ENCODE measurements around the gene CAV1. TPM values are rescaled to one million over a fixed set of nuclear protein-coding genes. Genes with fewer than 3 reads are reported as not detected.

CAV1 gene
- total RNA-seq, 2 experiments from 2014 or later: 0.87 TPM; not detected in 1

DNA sequence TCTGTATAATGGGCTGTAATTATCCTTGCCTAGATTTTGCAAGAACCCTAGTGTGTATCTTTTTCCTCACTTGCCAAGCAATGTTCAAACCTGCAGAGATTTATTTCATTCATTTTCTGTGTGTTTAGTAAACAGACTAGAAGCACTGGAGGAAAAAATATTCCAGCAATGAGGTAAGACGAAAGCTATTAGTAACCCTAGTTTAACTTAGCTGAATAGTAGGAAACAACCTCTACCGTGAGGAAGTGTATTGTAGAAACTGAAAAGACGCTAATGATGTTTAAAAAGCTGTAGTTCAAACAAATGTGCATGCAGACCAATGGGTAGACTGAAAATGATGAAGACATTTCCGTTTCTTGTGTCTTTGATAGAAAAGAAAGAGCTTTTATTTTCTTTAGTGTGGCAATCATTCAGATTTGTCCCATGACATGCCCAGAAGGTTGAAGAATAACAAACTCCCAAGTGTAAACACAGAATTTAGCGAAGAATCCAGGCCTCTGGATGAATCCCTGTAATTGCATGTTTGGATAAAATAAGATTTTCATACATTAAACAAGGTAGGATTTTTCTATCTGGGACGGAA lies 20.7 kb downstream of the CAV1 start:
- H3K4me3 Mint-ChIP-seq: no peak overlapping the region
- no peak overlapping the region for H3K27ac Mint-ChIP-seq
- H3K36me3 Mint-ChIP-seq: no peaks in the 10 kb centered on the region
- CTCF ChIA-PET: interaction anchor here (1.2 kb wide), 1 partner anchor 19 kb away, joined by 4 read pairs; no protein-coding TSS in a partner anchor
- no peaks in the 10 kb centered on the region for H3K4me1 Mint-ChIP-seq
- ATAC-seq: no peak
- H3K9me3 Mint-ChIP-seq (ENCODE audit: low read depth): no peaks in the 10 kb centered on the region
- peaks cover 26% of the 10 kb centered on the region for H3K27me3 Mint-ChIP-seq
- DNase-seq: no peak

DNA sequence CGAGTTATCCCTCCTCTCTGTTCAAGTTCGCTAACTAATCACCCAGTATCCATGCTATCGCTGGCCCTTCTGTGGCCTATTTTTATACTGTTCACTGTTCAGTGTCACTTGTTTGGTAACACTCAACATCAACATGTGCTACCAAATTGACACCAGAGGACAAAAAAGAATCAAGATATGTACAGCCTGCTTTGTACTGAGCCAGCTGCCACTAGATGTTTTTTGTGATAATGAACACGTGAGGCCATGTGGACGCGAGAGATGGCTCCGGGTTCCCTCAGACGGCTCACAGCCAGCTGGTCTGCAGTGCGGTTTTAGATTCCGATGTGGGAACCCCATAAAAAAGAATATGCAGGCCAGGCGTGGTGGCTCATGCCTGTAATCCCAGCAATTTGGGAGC lies 21.2 kb downstream of the CAV1 start:
- Mint-ChIP-seq H3K27ac (no peak overlapping the region), H3K27me3 (peaks cover 21% of the 10 kb centered on the region), H3K36me3 (no peaks in the 10 kb centered on the region), H3K9me3 (ENCODE audit: low read depth) (no peaks in the 10 kb centered on the region), H3K4me3 (no peak overlapping the region), H3K4me1 (no peaks in the 10 kb centered on the region)
- CTCF ChIA-PET: interaction anchor here (1.2 kb wide), 1 partner anchor 20 kb away, joined by 4 read pairs; no protein-coding TSS in a partner anchor
- DNase-seq (no peak), ATAC-seq (no peak)

DNA sequence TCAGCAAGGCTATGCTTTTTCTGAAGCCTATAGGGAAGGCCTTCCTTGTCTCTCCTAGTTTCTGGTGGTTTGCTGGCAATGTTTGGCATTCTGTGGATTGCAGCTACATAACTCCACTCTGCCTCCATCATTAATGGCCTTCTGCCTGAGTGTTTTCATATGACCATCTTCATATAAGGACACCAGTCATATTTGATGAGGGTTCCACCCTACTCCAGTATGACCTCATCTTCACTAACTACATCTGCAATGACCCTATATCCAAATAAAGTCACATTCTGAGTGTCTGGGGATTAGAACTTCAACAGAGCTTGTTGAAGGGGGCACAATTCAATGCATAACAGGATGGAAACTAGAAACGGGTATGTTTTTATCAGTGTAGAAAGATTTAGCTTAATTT lies 22.1 kb downstream of the CAV1 start:
- H3K9me3 Mint-ChIP-seq (ENCODE audit: low read depth): no peaks in the 10 kb centered on the region
- CTCF ChIA-PET: interaction anchor here (0.7 to 1.6 kb wide), 4 partner anchors 17 to 413 kb away, joined by 3 to 4 read pairs (median 3); no protein-coding TSS in a partner anchor

DNA sequence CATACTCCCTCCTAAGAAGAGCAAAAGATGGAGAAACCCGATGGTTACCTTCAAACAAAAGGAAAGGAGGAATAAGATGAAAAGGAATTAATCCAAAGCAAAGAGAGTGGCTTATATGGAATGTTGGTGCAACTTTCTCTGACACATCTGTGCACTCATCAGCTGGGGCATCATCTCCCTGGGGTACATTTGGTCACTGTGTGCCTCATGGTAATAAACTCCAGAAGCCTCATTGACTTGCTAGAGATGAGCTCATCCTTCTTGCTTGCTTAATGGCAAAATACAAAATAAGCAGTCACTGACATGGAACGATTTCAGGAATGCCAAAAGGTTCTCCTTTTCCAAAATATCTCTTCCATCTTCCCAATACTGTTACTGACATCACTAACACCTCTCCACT lies 22.5 kb downstream of the CAV1 start:
- CTCF ChIA-PET: interaction anchor here (0.7 to 1.6 kb wide), 3 partner anchors 17 to 414 kb away, joined by 3 to 4 read pairs (median 3); no protein-coding TSS in a partner anchor

More for the DNA sequence above, 22.1 kb downstream of the CAV1 start:
- Mint-ChIP-seq H3K36me3 (no peaks in the 10 kb centered on the region), H3K4me1 (no peaks in the 10 kb centered on the region), H3K4me3 (no peak overlapping the region), H3K27me3 (peaks cover 15% of the 10 kb centered on the region), H3K27ac (no peak overlapping the region)
- DNase-seq: no peak
- no peak for ATAC-seq

DNA sequence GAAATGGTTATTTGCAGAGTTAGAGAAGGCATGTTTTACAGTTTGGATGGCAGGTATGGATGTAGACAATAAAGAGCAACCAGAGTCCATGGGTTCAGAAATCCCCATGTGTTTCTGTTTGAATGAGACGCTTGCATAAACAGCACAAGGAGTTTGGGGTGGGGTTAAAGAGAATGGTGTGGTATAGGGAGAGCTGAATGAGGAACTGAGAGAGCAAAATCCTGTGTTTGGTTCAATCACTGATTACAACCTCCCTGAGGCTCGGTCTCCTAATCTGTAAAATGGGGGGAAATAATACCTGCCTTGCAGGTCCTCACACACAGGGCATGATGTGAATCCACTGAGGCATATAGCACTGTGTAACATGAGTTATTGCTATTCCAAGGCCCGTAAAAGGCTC lies 23.7 kb downstream of the CAV1 start:
- H3K9me3 Mint-ChIP-seq (ENCODE audit: low read depth): no peaks in the 10 kb centered on the region
- DNase-seq: no peak
- no peak for ATAC-seq
- CTCF ChIA-PET: interaction anchor here (1.6 kb wide), 1 partner anchor 22 kb away, joined by 4 read pairs; no protein-coding TSS in a partner anchor
- no peaks in the 10 kb centered on the region for H3K4me1 Mint-ChIP-seq
- peaks cover 12% of the 10 kb centered on the region for H3K27me3 Mint-ChIP-seq
- H3K4me3 Mint-ChIP-seq: no peak overlapping the region
- no peaks in the 10 kb centered on the region for H3K36me3 Mint-ChIP-seq
- H3K27ac Mint-ChIP-seq: no peak overlapping the region

More for the DNA sequence above, 22.5 kb downstream of the CAV1 start:
- Mint-ChIP-seq H3K27me3 (peaks cover 12% of the 10 kb centered on the region), H3K9me3 (ENCODE audit: low read depth) (no peaks in the 10 kb centered on the region), H3K27ac (no peak overlapping the region), H3K36me3 (no peaks in the 10 kb centered on the region), H3K4me1 (no peaks in the 10 kb centered on the region), H3K4me3 (no peak overlapping the region)
- no peak for ATAC-seq
- no peak for DNase-seq

DNA sequence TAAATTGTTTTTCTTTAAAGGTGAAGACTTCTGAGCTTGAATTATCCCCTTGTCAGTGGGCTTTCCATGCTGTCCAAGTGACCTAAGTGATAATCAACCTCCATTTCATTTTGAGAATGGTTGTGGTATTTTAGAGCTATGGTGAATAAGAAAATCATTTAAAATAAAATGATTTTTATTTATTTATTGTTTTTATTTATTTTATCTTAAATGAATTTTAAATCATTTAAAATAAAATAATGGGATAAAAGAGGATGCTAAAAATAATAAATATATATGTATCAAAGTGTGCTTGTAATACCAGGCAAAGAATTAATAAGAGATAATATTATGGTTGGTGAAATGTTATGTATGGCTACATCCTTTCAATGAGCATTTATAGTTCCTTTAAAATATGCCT lies 24.5 kb downstream of the CAV1 start:
- DNase-seq: no peak
- Mint-ChIP-seq H3K4me3 (no peak overlapping the region), H3K27me3 (peaks cover 11% of the 10 kb centered on the region), H3K9me3 (ENCODE audit: low read depth) (no peaks in the 10 kb centered on the region), H3K27ac (no peak overlapping the region), H3K36me3 (no peaks in the 10 kb centered on the region), H3K4me1 (no peaks in the 10 kb centered on the region)
- CTCF ChIA-PET: no interaction called here
- ATAC-seq: no peak

DNA sequence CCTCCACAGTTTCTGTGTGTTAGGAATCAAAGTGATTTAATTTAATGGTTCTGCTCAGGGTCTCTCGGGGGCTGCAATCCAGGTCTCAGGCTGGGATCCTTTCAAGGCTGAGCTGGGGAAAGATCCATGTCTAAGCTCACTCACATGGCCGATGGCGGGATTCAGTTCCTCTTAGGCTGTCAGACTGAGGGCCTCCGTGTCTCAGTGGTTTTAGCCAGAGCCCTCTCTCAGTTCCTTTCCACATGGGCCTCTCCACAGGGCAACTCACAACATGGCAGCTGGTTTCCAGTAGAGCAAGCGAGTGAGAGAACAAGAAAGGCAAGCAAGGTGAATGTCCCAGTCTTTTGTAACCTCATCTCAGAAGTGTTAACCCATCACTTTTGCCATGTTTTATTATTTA lies 26.9 kb downstream of the CAV1 start:
- H3K27ac Mint-ChIP-seq: no peak overlapping the region
- H3K36me3 Mint-ChIP-seq: no peaks in the 10 kb centered on the region
- peaks cover 18% of the 10 kb centered on the region for H3K27me3 Mint-ChIP-seq
- DNase-seq: no peak
- H3K4me3 Mint-ChIP-seq: no peak overlapping the region
- CTCF ChIA-PET: interaction anchor here (1.3 kb wide), 1 partner anchor 26 kb away, joined by 4 read pairs; no protein-coding TSS in a partner anchor
- no peaks in the 10 kb centered on the region for H3K4me1 Mint-ChIP-seq
- no peaks in the 10 kb centered on the region for H3K9me3 Mint-ChIP-seq (ENCODE audit: low read depth)
- ATAC-seq: no peak

DNA sequence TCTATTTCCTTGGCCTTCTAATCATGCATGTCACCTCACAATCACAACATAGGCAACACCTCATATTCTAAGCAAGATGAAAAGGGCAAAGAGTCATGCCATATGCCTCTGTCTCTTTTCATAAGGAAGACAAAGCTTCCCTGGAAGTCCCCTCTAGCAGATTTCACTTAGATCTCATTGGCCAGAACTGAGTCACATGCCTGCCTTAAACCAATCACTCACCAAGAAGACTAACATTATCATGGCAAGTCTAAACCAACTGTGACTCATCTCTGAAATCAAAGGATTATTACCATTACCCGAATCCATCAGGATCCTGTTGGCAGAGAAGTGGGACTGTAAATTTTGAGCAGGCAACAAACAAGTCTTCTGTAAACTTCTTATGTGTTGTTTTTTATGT lies 27.8 kb downstream of the CAV1 start:
- no peak overlapping the region for H3K4me3 Mint-ChIP-seq
- H3K9me3 Mint-ChIP-seq (ENCODE audit: low read depth): no peaks in the 10 kb centered on the region
- no peak overlapping the region for H3K27ac Mint-ChIP-seq
- H3K27me3 Mint-ChIP-seq: peaks cover 26% of the 10 kb centered on the region
- ATAC-seq (no peak), DNase-seq (no peak)
- CTCF ChIA-PET: no interaction called here
- H3K4me1 Mint-ChIP-seq: no peaks in the 10 kb centered on the region
- no peaks in the 10 kb centered on the region for H3K36me3 Mint-ChIP-seq

DNA sequence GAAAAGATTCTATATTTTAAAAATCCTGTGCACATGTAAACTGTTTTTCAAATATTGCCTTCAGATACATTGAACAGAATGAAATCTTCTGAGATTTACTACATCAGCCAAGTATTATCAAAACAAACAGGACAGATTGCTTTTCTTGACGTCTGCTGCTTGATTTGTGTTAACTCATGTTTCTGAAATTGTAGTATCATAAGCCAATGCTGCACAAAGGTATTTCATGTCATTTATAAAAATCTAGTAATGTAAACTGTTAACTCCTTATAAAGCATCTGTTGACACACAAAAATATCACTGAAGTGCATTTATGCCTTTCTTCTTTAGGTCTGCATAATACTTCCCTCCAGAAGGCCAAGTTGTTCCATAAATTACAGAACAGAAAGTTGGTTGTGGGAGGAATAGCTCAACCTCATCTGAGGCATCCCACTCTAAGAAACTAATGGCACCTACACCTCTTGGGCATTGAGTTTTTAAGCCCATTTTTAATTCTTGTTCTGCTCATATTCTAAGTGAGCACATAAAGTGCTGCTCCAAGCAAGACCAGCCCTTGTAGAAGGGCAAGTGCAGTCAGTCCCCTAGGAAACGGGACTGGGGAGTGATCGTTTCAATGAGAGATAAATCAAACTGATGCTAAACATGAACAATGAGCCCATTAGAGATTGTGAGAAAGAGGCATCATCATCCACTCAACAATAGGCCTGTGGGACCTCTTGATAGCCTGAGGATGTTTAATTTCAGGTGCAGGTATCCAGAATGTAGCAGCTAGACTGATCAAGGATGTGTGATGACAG lies 28.5 kb downstream of the CAV1 start:
- no peak overlapping the region for H3K4me3 Mint-ChIP-seq
- no peak for DNase-seq
- no peak for ATAC-seq
- peaks cover 30% of the 10 kb centered on the region for H3K27me3 Mint-ChIP-seq
- H3K27ac Mint-ChIP-seq: no peak overlapping the region
- no peaks in the 10 kb centered on the region for H3K9me3 Mint-ChIP-seq (ENCODE audit: low read depth)
- H3K36me3 Mint-ChIP-seq: no peaks in the 10 kb centered on the region
- H3K4me1 Mint-ChIP-seq: no peaks in the 10 kb centered on the region
- CTCF ChIA-PET: no interaction called here

DNA sequence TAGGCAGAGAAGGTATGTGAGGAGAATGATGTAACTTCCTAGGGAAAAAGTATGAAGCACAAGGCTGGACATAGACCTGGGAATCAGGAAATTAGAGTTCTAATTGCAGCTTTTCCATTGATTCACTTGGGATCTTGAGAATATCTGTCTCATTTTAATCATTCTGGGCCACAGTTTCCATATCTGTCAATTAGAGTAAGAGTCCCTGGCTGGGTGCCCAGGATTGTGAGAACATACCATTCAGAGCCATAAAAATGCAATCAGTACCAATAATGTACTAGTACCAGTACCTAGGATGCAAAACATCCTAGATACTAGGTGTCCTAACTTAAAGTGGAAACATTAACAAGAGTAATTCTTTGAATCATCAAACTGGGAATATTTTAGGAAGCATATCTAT lies 29.6 kb downstream of the CAV1 start:
- Mint-ChIP-seq H3K9me3 (ENCODE audit: low read depth) (no peaks in the 10 kb centered on the region), H3K4me3 (no peak overlapping the region), H3K27ac (no peak overlapping the region), H3K4me1 (no peaks in the 10 kb centered on the region), H3K27me3 (peaks cover 32% of the 10 kb centered on the region), H3K36me3 (no peaks in the 10 kb centered on the region)
- no peak for DNase-seq
- ATAC-seq: no peak
- CTCF ChIA-PET: no interaction called here

DNA sequence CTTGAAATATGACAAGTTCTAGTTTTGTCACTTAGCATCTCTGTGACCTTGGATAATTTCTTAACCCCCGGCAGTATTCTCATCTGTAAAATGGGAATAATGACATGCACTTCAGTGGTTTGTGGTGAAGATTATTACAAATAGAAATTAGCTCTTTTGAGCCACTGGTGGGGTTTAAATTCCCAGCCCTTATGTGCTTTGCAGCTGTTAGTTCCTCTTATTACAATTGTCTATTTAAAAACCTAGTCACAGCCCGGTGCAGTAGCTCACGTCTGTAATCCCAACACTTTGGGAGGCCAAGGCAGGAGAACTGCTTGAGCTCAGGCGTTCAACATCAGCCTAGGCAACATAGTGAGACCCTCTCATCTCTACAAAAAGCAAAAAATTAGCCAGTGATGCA lies 30.1 kb downstream of the CAV1 start:
- no peak for ATAC-seq
- no peak overlapping the region for H3K27ac Mint-ChIP-seq
- no peak overlapping the region for H3K4me3 Mint-ChIP-seq
- H3K27me3 Mint-ChIP-seq: peaks cover 35% of the 10 kb centered on the region
- no peaks in the 10 kb centered on the region for H3K36me3 Mint-ChIP-seq
- H3K9me3 Mint-ChIP-seq (ENCODE audit: low read depth): no peaks in the 10 kb centered on the region
- no peaks in the 10 kb centered on the region for H3K4me1 Mint-ChIP-seq
- DNase-seq: no peak
- CTCF ChIA-PET: no interaction called here

DNA sequence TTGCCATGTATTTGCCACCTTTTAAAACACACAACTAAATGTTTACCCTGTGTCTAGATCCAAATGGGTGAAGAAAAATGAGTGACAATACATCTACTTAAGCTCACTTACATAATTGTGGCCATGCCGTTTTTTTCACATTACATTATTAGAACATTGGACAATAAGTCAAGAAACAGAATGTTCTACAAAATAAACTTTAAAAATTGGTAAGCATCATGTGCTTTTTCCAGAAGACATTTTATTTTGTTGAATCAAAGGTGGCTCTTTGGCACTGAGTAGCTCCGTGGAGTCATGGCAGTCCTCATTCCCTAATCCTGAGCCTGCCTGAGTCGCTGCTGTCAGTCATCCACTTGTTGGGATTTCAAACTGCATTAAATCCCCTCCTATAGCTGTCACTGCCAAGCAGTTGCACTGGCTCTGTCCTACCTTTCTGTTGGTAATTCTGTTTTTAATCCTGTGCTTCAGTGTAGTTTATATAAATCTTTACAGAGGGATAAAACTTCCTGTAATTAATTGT lies 32.3 kb downstream of the CAV1 start:
- H3K27me3 Mint-ChIP-seq: peaks cover 45% of the 10 kb centered on the region
- no peaks in the 10 kb centered on the region for H3K36me3 Mint-ChIP-seq
- H3K4me3 Mint-ChIP-seq: no peak overlapping the region
- ATAC-seq: no peak
- no peaks in the 10 kb centered on the region for H3K4me1 Mint-ChIP-seq
- no peak overlapping the region for H3K27ac Mint-ChIP-seq
- no peak for DNase-seq
- peaks cover 5% of the 10 kb centered on the region for H3K9me3 Mint-ChIP-seq (ENCODE audit: low read depth)
- CTCF ChIA-PET: no interaction called here

DNA sequence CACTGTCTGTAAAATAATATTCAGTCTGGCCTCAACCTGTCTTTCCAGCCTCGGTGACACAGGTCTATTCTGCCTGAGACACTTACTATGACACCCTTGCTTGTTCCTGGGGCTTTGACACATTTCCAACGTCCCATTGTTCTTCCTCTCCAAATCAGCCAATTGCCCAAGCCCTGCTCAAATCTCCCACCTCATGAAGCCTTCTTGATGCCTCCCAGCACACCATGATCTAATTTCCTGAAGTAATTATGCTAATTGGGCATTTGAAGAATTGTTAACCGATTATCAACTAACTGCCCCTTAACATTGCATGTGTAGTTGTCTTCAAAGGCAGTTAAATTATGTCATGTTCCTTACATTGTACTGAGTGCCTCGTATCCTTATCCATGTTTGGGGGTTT lies 33.1 kb downstream of the CAV1 start:
- Mint-ChIP-seq H3K36me3 (no peaks in the 10 kb centered on the region), H3K9me3 (ENCODE audit: low read depth) (peaks cover 5% of the 10 kb centered on the region), H3K4me1 (no peaks in the 10 kb centered on the region), H3K4me3 (no peak overlapping the region), H3K27me3 (peaks cover 52% of the 10 kb centered on the region), H3K27ac (no peak overlapping the region)
- CTCF ChIA-PET: no interaction called here
- no peak for ATAC-seq
- DNase-seq: no peak
